ENCODE results near the gene OR11H12.
"Not testable (repeated sequence)": the region's sequence is repeated elsewhere in the genome, so short reads cannot be mapped to it uniquely, and the experiment has no call there.

OR11H12 gene, protein sequence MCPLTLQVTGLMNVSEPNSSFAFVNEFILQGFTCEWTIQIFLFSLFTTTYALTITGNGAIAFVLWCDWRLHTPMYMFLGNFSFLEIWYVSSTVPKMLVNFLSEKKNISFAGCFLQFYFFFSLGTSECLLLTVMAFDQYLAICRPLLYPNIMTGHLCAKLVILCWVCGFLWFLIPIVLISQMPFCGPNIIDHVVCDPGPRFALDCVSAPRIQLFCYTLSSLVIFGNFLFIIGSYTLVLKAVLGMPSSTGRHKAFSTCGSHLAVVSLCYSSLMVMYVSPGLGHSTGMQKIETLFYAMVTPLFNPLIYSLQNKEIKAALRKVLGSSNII

GRCh38 chr14:18600817-18601216, at the start of gene OR11H12:
Gene OR11H12 (plus strand): TSS chr14:18601117. CDS start chr14:18601117, 0 bp downstream.
- DNase-seq = not testable (repeated sequence)

- DNase-seq = not testable (repeated sequence)
Observed at GRCh38 chr14:18582908-18583307, 18.0 kb upstream of the OR11H12 start.

DNA sequence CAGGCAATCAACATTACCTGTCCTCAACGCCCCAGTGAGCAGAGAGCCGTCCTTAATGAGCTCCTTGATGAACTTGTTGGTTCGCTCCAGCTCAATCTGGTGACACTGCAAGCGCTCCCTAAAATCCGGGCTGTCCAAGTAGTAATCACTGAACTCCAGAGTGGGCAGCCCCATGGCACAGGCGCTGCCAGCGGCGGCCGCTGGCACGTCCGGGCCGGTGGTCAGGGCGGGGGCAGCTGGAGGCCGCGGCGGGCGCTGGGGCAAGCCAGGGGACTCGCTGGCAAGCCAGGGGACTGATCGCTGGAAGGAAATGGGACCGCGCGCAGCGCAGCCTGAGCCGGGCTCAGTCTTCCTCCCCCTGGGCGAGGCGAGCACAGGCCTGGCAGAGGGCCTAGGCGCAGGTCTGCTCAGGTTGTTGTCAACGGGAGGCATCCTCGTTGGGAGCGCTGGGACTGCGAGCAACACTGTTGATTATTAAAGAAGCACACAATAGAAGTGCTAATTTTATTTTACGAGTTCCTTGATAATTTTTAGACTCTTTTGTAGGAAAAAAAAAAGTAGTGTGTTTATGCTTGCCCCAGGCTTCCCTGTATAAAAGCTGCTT, 25.8 kb downstream of the OR11H12 start:
- DNase-seq = not testable (repeated sequence)

- DNase-seq = not testable (repeated sequence)
Observed at GRCh38 chr14:18636066-18636465, 35.1 kb downstream of the OR11H12 start.

DNA sequence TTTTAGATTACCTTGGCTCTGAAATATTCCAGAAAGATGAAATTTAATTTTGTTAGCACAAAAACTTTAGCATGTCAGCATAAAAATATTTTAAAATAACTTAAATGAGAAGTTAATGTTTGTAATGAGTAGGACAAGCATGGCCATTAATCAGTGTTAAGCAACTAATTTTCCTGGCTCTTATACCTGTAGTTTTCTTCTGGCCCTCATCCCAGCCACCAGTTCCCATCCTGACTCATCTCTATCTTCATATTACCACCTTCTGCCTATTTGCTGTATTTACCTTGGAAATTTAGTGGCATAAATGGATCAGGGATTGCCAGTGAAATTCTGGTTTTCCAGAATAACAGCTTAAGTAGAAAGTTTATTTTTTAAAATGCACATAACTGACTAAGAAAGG, 37.1 kb downstream of the OR11H12 start:
- not testable (repeated sequence) for DNase-seq

DNA sequence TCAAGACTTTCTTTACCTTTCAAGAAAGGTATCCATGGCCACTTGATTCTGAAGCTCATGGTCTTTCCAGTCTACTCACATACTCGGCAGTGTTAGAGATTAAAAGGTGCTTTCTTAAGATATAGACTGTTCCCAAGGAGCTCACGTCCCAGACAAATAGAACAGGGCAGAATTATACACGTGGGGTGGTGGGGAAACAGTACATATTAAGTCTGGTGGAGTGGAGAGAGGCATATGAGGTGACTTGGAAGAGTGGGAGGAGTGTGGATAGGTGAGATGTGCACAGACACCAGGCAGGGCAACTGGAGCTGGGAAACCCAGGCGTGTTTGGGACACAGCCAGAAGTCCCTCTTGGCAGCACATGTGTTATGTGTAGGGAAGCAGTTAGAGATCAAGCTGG, 37.9 kb downstream of the OR11H12 start:
- DNase-seq = not testable (repeated sequence)

- not testable (repeated sequence) for DNase-seq
Observed at GRCh38 chr14:18646075-18646730, 45.3 kb downstream of the OR11H12 start.
